H7 (cell line): ENCODE results near the gene ZNG1A. TPM values are rescaled to one million over a fixed set of nuclear protein-coding genes. Genes with fewer than 3 reads are reported as not detected.
"Not testable (repeated sequence)": the region's sequence is repeated elsewhere in the genome, so short reads cannot be mapped to it uniquely, and the experiment has no call there.

Experiments used
- DNase-seq: peaks from one replicate; pipeline ENCODE4 v3.0.0; 2012
- H3K27me3 ChIP-seq: 2 replicates; pipeline ENCODE4 v1.6.0; 2011; ENCODE audit warnings: mild to moderate bottlenecking, low read length; ENCODE audit not compliant: control insufficient read depth, insufficient read depth
- H3K36me3 ChIP-seq: replicated peaks from 2 replicates; pipeline ENCODE4 v1.5.1; 2011; ENCODE audit warnings: low read length; ENCODE audit not compliant: control insufficient read depth, insufficient read depth
- H3K4me3 ChIP-seq: 2 replicates; pipeline ENCODE4 v1.5.1; 2011; ENCODE audit warnings: low read depth, mild to moderate bottlenecking, control low read depth, low read length, moderate library complexity; ENCODE audit not compliant: insufficient read depth
- total RNA-seq: library from RNA; depleted of rRNA; stranded (reverse); fragments of >200 nt; shearing (Covaris generic); gene quantifications from 2 replicates; pipeline ENCODE4 v1.2.3, GENCODE V29; 2014; rRNA removed

Gene ZNG1A
- 9.4 and 11.2 TPM in 2 replicates for total RNA-seq

DNA sequence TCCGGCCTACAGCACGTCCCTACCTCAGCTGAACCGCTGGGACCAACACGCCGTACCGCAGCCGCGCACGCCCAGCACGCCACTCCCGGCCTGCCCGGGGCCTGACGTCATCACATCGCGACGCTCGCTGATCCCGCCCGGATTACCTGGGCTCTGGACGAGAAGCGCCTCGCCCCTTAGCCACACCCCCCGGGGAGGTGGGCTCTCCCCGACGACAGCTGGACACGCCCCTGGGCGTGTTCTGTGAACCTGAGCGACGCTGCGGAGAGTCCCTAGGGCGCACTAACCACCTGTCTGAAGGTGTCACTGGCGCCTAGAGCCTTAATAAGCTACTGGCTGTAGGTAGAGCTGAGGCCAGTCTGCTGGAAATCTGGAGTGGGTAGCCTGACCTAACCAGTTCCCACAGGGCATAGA, at the start of gene ZNG1A:
Gene ZNG1A, minus strand, starts transcription at position 87 of the 414 bp plus-strand sequence. CDS start 87 bp downstream, outside the sequence.
- not testable (repeated sequence) for H3K36me3 ChIP-seq, H3K27me3 ChIP-seq, DNase-seq
- H3K4me3 ChIP-seq: peak within 1 kb of the TSS; percentile 8; the same call in 1 of the 2 replicates

GRCh38 chr9:227860-228259, 49.0 kb upstream of the ZNG1A start:
- no peaks in the 10 kb centered on the region for H3K36me3 ChIP-seq
- DNase-seq: no peak
- no peak overlapping the region for H3K4me3 ChIP-seq
- no peaks in the 10 kb centered on the region for H3K27me3 ChIP-seq

GRCh38 chr9:224582-225520, 46.0 kb upstream of the ZNG1A start:
- Histone ChIP-seq H3K36me3 (no peaks in the 10 kb centered on the region), H3K27me3 (no peaks in the 10 kb centered on the region), H3K4me3 (no peak overlapping the region)
- DNase-seq: no peak

DNA sequence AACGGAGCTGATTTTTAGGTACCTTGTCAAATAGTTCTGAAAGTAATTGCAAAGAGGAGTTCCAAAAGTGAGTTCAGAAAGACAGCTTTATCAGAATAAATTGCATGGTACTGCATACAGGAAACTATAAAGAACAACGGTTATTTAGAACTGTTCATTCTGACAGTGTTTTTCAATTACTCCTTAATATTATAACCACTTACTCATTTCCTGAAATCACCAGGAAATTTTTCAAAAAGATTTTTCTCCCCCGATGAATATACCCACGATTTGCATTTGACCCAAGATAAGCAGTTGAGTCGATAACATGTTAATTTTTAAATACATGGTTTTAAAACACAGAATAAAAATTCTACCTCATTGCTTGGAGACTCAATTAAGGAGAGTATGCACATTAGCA, 45.2 kb upstream of the ZNG1A start:
- DNase-seq: no peak
- Histone ChIP-seq H3K4me3 (no peak overlapping the region), H3K36me3 (no peaks in the 10 kb centered on the region), H3K27me3 (no peaks in the 10 kb centered on the region)

DNA sequence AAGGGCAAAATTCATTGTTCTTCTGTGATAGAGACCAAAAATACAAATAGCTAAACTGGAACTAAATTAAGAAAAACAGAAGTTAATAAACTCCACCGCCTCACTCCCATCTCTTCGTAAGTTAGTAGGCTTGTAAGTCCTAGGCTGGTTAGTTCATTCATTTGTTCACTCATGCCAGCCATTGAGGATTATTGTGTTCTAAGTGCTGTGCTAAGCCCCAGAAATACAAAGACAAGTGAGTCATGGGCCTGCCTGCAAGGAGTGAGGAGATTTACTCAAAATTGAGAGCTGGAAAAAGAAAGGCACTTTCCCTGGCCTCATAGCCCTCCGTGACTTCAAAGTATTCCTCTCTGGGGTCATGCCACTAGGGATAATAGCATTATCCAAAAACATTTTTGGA, 44.3 kb upstream of the ZNG1A start:
- H3K36me3 ChIP-seq: no peaks in the 10 kb centered on the region
- no peak overlapping the region for H3K4me3 ChIP-seq
- DNase-seq: no peak
- no peaks in the 10 kb centered on the region for H3K27me3 ChIP-seq

GRCh38 chr9:221989-222776, 43.3 kb upstream of the ZNG1A start:
- no peaks in the 10 kb centered on the region for H3K36me3 ChIP-seq
- no peak overlapping the region for H3K4me3 ChIP-seq
- no peaks in the 10 kb centered on the region for H3K27me3 ChIP-seq
- no peak for DNase-seq

DNA sequence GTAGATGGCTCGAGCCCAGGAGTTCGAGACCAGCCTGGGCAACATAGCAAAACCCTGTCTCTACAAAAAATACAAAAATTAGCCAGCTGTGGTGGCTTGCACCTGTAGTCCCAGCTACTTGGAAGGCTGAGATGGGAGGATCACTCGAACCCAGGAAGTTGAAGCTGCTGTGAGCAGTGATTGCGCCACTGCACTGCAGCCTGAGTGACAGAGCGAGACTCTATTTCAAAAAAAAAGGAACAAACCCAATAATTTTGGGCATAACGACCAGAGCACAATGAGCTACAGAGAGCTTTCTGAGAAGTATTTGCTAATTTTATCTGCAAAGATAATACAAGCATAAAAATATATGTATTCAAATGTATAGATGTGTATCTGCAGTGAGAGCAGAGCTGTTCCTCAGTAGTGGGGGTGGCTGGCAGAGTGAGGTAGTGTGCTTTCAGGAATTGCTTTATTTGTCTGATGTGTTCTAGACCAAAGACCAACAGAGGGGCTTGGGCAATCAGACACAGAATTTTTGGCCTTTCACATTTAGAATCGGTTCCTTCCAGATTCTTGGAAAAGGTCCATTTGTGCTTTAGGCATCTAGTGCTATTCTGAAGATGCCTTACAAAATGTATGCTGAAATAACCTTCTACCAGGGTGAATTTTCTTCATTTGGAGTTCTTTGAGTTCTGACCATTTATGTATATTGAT, 41.0 kb upstream of the ZNG1A start:
- no peak for DNase-seq
- peaks cover 10% of the 10 kb centered on the region for H3K27me3 ChIP-seq
- H3K4me3 ChIP-seq: no peak overlapping the region
- no peaks in the 10 kb centered on the region for H3K36me3 ChIP-seq

- not testable (repeated sequence) for DNase-seq, H3K4me3 ChIP-seq, H3K36me3 ChIP-seq
- peaks cover 17% of the 10 kb centered on the region for H3K27me3 ChIP-seq
Measured at GRCh38 chr9:219036-219435, 40.2 kb upstream of the ZNG1A start.

DNA sequence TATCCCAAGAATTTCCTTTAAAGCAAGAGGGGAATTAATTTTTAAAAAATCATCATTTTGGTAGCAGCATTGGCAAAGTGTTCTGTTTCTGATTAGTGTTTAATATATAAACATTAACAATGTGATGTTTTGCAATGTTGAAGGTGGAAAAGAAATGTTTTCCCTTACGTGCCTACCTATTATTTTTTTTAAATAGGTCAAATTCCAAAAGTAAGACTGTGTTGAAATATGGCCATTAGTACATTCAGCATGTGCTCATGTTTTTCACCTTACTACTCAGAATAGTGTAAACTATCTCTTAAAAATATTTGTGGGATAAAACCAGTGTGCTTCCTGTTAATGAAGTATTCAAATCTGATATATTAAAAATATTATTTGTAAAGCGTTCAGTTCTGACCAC, 39.1 kb upstream of the ZNG1A start:
- H3K36me3 ChIP-seq: no peaks in the 10 kb centered on the region
- peaks cover 21% of the 10 kb centered on the region for H3K27me3 ChIP-seq
- no peak for DNase-seq
- H3K4me3 ChIP-seq: no peak overlapping the region

DNA sequence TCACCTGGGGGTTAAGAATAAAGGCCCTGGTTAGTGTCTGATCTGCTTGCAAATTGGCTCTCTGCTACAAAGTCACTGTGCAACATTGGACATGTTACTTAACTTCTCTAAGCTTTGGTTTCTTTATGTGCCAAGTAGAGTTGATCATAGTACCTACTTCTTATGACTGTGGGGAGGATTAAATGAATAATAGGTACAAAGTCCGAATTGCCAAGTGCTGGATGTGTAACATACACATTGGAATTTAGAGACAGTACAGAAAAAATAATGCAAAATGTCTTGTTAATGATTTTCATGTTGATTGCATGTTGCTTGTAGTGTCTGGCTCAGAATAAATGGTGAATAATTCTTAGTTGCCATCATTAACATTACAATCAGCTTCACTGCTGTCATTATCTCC, 38.0 kb upstream of the ZNG1A start:
- Histone ChIP-seq H3K27me3 (peaks cover 24% of the 10 kb centered on the region), H3K4me3 (no peak overlapping the region), H3K36me3 (no peaks in the 10 kb centered on the region)
- DNase-seq: no peak

- peak overlapping the region; percentile 69; the same call in 1 of the 2 replicates for H3K4me3 ChIP-seq
- no peak for DNase-seq
- H3K36me3 ChIP-seq: no peaks in the 10 kb centered on the region
- H3K27me3 ChIP-seq: peaks cover 27% of the 10 kb centered on the region
Measured at GRCh38 chr9:215631-216155, 36.8 kb upstream of the ZNG1A start.

DNA sequence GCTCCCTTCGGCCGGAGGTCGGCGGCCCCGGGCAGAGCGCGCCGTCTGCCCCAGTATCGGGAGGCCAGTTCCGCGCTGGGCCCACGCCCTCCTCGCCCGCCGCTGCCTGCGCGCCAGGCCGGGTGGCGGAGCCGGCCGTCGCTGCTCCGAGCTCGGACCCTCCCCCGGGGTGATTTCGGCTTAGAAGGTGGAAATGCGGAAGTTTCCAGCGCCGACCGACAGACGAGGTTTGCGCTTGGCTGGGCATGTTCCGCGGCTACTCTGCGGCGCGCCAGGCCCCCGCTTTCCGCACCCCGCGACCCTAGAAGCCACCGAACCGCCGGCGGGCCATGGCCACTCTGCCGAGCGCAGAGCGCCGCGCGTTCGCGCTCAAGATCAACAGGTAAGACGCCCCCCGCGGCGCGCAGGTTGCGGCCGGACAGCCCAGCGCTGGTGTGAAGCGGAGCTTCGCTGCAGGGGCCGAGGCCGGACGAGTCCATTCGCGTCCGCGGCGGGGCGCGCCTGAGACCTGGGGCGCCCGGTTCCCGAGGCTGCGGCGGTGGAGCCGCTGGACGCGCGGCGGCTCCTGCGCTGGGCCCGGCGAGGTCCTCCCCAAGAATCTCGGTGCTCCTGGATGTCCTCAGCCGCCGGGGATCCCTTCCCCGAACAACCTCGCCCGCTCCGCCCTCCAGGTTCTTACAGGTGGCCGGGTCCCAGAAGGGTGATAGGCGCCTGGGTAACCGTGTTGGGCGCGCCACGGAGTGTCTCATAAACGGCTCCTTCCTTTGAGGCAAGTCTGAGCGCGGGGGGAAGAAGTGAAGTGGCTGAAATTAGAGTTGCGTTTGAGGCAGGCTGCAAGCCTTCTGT, 36.0 kb upstream of the ZNG1A start, which contains the start of gene DOCK8:
Gene DOCK8, plus strand, starts transcription at position 218 of the 846 bp plus-strand sequence. Its CDS starts 112 bp downstream, at position 330.
- no peaks in the 10 kb centered on the region for H3K36me3 ChIP-seq
- peaks cover 27% of the 10 kb centered on the region for H3K27me3 ChIP-seq
- peak; percentile 88 for DNase-seq
- H3K4me3 ChIP-seq: peak within 1 kb of the TSS; percentile 69

DNA sequence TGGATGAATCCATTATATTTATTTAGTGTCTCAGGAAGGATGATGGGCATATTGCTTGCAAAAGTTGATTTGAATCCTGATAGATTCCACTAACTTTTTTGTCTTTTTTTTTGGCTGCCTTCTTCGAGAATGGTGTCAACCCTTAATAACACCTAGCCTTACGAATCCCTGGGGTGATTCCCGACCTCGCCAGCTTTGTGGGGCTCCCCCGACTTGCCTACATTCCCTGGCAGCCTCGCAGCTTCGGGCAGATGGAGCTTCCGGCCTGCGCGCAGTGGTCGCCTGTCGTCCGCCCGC, 35.4 kb upstream of the ZNG1A start:
- DNase-seq: no peak
- H3K36me3 ChIP-seq: no peaks in the 10 kb centered on the region
- H3K27me3 ChIP-seq: peaks cover 27% of the 10 kb centered on the region
- H3K4me3 ChIP-seq: peak overlapping the region; percentile 69
